Measurements from ENCODE around the gene FOXO3.

The FOXO3 gene

DNA sequence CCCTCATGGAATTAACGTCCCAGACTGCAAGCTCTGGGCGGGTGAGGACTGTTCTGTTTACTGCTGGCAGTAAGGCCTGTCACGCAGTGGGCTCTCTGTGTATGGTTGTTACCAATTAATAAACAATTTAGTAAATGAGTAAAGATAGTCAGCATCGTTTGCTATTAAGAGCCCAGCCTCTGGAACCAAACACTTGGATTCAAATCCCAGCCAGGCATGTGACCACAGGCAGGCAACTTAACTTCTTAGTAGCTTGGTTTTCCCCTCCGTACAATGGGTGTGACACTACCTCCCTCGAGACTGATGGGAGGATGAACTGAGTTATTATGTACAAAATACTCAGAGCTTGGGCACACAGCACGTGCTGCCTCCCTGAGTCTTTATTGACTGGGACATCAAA is 149.8 kb downstream of the FOXO3 start:
- DNase-seq (ENCODE audit: extremely low read depth, insufficient read length): no peak
- TF ChIP-seq, protein P1, sequence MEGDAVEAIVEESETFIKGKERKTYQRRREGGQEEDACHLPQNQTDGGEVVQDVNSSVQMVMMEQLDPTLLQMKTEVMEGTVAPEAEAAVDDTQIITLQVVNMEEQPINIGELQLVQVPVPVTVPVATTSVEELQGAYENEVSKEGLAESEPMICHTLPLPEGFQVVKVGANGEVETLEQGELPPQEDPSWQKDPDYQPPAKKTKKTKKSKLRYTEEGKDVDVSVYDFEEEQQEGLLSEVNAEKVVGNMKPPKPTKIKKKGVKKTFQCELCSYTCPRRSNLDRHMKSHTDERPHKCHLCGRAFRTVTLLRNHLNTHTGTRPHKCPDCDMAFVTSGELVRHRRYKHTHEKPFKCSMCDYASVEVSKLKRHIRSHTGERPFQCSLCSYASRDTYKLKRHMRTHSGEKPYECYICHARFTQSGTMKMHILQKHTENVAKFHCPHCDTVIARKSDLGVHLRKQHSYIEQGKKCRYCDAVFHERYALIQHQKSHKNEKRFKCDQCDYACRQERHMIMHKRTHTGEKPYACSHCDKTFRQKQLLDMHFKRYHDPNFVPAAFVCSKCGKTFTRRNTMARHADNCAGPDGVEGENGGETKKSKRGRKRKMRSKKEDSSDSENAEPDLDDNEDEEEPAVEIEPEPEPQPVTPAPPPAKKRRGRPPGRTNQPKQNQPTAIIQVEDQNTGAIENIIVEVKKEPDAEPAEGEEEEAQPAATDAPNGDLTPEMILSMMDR (IDR thresholded peaks at IDR 0.05; ENCODE audit: insufficient read depth, low read length, poor library complexity, severe bottlenecking): no peak
- H3K36me3 ChIP-seq (ENCODE audit: control insufficient read depth, insufficient read depth, low read length): no peaks in the 10 kb centered on the region
- no peaks in the 10 kb centered on the region; the same call in 1 of the 2 replicates for H3K27me3 ChIP-seq (replicated peaks; ENCODE audit: control insufficient read depth, insufficient read depth, low read length)
- H3K4me3 ChIP-seq (replicated peaks; ENCODE audit: low read depth, low read length): no peak overlapping the region

DNA sequence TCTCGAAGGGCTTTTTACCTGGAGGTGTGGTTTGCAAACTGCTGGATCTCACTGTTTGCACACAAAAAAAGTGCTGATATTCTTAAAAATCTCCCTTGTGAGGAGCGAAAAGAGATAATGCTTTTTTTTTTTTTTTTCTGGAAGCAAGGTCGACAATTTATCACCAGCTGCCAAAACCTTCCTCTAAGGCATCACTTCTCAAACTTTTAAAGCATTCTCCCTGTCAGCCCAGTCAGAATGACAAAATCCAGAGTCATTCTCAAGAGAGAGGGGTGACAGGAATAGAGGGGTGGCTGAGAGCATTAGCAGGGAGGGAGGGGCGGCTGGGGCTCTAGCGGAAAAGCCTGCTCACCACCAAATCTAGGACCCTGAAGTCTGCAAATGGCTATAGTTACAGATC is 150.4 kb downstream of the FOXO3 start:
- H3K36me3 ChIP-seq (ENCODE audit: control insufficient read depth, insufficient read depth, low read length): no peaks in the 10 kb centered on the region
- no peaks in the 10 kb centered on the region; the same call in 1 of the 2 replicates for H3K27me3 ChIP-seq (replicated peaks; ENCODE audit: control insufficient read depth, insufficient read depth, low read length)
- no peak overlapping the region for H3K4me3 ChIP-seq (replicated peaks; ENCODE audit: low read depth, low read length)
- TF ChIP-seq, protein P1 (IDR thresholded peaks at IDR 0.05; ENCODE audit: insufficient read depth, low read length, poor library complexity, severe bottlenecking): no peak
- no peak for DNase-seq (ENCODE audit: extremely low read depth, insufficient read length)

DNA sequence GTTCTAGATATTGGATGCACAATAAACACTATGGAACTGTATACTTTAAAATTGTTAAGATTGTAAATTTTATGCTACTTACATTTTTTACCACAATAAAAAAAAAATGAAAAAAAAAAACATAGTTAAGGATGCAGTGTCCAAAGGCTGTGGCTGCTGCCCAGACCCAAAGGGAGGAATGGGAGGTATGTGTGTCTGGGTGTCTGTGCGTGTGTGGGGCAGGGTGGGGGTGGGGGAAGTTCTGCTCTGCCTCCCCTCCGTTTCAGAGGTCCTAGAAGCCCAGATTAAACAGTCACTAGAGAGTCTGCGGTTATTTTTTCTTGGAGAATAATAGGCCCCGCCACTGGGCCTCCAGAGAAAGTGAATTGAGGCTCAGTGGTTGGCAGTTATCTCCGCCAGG is 151.1 kb downstream of the FOXO3 start:
- H3K27me3 ChIP-seq (replicated peaks; ENCODE audit: control insufficient read depth, insufficient read depth, low read length): no peaks in the 10 kb centered on the region; the same call in 1 of the 2 replicates
- H3K4me3 ChIP-seq (replicated peaks; ENCODE audit: low read depth, low read length): no peak overlapping the region
- TF ChIP-seq, protein P1 (IDR thresholded peaks at IDR 0.05; ENCODE audit: insufficient read depth, low read length, poor library complexity, severe bottlenecking): no peak
- DNase-seq (ENCODE audit: extremely low read depth, insufficient read length): no peak
- no peaks in the 10 kb centered on the region for H3K36me3 ChIP-seq (ENCODE audit: control insufficient read depth, insufficient read depth, low read length)

DNA sequence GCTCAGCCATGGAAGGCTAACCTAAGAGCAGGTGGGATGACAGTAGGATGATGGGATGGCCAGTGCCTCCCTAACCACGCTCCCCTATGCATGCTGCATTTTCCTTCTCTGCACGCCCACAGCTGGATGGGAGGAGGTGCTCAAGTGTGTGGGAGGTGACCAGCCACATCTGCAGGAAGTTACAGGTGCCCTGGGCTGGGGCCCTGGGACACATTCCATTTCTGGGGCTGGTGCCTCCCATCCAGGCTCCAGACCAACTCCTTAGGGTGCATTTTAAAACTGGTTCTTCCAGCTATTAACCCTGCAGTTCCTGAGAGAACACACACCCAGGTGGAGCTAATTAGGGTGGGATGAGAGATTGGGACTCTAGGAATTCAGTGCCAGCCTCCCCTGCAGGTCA is 152.2 kb downstream of the FOXO3 start:
- Histone ChIP-seq H3K27me3 (replicated peaks; ENCODE audit: control insufficient read depth, insufficient read depth, low read length) (no peaks in the 10 kb centered on the region; the same call in 1 of the 2 replicates), H3K4me3 (replicated peaks; ENCODE audit: low read depth, low read length) (no peak overlapping the region), H3K36me3 (ENCODE audit: control insufficient read depth, insufficient read depth, low read length) (no peaks in the 10 kb centered on the region)
- no peak for DNase-seq (ENCODE audit: extremely low read depth, insufficient read length)
- TF ChIP-seq, protein P1 (IDR thresholded peaks at IDR 0.05; ENCODE audit: insufficient read depth, low read length, poor library complexity, severe bottlenecking): no peak

DNA sequence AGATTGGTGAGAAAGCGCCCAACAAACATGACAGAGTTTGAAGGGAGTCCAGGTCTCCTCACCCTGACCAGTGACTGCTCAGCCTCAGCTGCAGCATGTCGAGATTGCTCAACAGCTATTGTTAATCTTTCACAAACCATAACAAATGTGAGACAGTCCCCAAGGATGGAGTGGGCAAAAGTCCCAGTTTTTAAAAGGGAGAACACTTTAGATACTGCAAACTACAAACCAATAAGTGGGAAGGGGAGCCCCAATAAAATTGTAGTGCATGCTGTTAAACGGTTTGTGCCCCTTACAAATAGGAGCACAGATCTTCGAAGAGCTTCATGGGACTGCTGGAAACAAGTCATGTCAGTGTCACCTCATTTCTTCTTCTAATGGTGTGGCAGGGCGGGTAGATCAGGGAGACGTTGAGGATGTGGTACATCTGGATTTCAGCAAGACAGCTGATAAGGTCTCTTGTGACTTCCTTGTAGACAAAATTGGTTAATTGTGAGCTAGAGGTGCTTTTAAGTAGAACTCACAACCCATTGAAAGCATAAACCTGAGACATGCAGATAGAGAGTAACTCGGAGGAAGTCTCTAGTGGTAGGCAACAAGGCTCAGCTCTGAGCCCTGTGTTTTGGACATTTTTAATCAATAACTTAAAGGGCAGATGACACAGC is 153.5 kb downstream of the FOXO3 start:
- H3K4me3 ChIP-seq (replicated peaks; ENCODE audit: low read depth, low read length): no peak overlapping the region
- TF ChIP-seq, protein P1 (IDR thresholded peaks at IDR 0.05; ENCODE audit: insufficient read depth, low read length, poor library complexity, severe bottlenecking): no peak
- H3K27me3 ChIP-seq (replicated peaks; ENCODE audit: control insufficient read depth, insufficient read depth, low read length): no peaks in the 10 kb centered on the region; the same call in 1 of the 2 replicates
- DNase-seq (ENCODE audit: extremely low read depth, insufficient read length): no peak
- no peaks in the 10 kb centered on the region for H3K36me3 ChIP-seq (ENCODE audit: control insufficient read depth, insufficient read depth, low read length)
